H1 (cell line): ENCODE data around the gene ABI3. TPM values are rescaled to one million over a fixed set of nuclear protein-coding genes. Genes with fewer than 3 reads are reported as not detected.

Experiments
- CTCF ChIA-PET: fragments of 300-600 bp; sonication (Branson Sonifier 250); formaldehyde crosslinking; loops from one replicate; lab custom pipeline; 2021; ENCODE audit not compliant: partially characterized antibody; lab: Charles Lee
- POLR2A ChIA-PET: fragments of 300-600 bp; sonication (Branson Sonifier 250); formaldehyde crosslinking; loops from one replicate; lab custom pipeline; 2021; ENCODE audit warnings: inconsistent platforms; ENCODE audit not compliant: partially characterized antibody; lab: Charles Lee
- DNase-seq, 2 experiments: peaks; one replicate each; pipeline versions ENCODE4 v3.0.0 to v3.0.0-alpha.2; 2010 to 2022; ENCODE audit warnings: low spot score in 2 of 2, low read depth in 1 of 2, mixed read lengths in 1 of 2
- FAIRE-seq: peaks from 2 replicates; lab custom pipeline; 2011; peaks lifted over from hg19 to GRCh38; lab: Jason Lieb, UNC
- H2AFZ ChIP-seq: 2 replicates; pipeline ENCODE4 v1.8.1; 2012; ENCODE audit warnings: low read length, inconsistent platforms
- H2AK5ac ChIP-seq: 2 replicates; pipeline ENCODE4 v1.6.1; 2013; ENCODE audit warnings: low read depth, low read length
- H2BK120ac ChIP-seq: replicated peaks from 2 replicates; pipeline ENCODE3; 2013; ENCODE audit warnings: low read depth, low read length, inconsistent platforms
- H2BK12ac ChIP-seq: 2 replicates; pipeline ENCODE4 v1.6.1; 2013; ENCODE audit warnings: low read depth, low read length
- H2BK15ac ChIP-seq: 2 replicates; pipeline ENCODE4 v1.6.1; 2013; ENCODE audit warnings: low read length
- H2BK20ac ChIP-seq: 2 replicates; pipeline ENCODE4 v1.6.1; 2013; ENCODE audit warnings: low read length
- H2BK5ac ChIP-seq: 2 replicates; pipeline ENCODE4 v1.6.1; 2013; ENCODE audit warnings: low read depth, low read length
- H3K14ac ChIP-seq: 2 replicates; pipeline ENCODE4 v1.6.1; 2013; ENCODE audit warnings: inconsistent platforms; ENCODE audit not compliant: insufficient read length
- H3K18ac ChIP-seq: 2 replicates; pipeline ENCODE4 v1.6.1; 2013; ENCODE audit warnings: low read length; ENCODE audit errors: extremely low read depth
- H3K23ac ChIP-seq: 2 replicates; pipeline ENCODE4 v1.6.1; 2013; ENCODE audit warnings: inconsistent platforms; ENCODE audit not compliant: insufficient read length
- H3K23me2 ChIP-seq: 2 replicates; pipeline ENCODE4 v1.6.1; 2013; ENCODE audit warnings: low read depth, low read length
- H3K27ac ChIP-seq: 2 replicates; pipeline ENCODE4 v1.6.1; 2011; ENCODE audit warnings: low read depth, low read length, inconsistent platforms
- H3K27me3 ChIP-seq, 4 experiments: replicated peaks in 1 of 4; 1 replicate in 1 of 4; 2 replicates in 3 of 4; pipeline versions ENCODE4 v1.6.1 to v1.8.1; 2011 to 2013; ENCODE audit warnings: low read length in 3 of 4, mild to moderate bottlenecking in 3 of 4, inconsistent platforms in 2 of 4, mixed read lengths in 2 of 4, moderate library complexity in 1 of 4; ENCODE audit not compliant: control insufficient read depth in 3 of 4, insufficient read depth in 3 of 4; ENCODE audit errors: extremely low read depth in 1 of 4
- H3K36me3 ChIP-seq, 4 experiments: 2 replicates each; pipeline versions ENCODE4 v1.6.1 to v1.8.1; 2011 to 2013; ENCODE audit warnings: mild to moderate bottlenecking in 4 of 4, low read length in 3 of 4, moderate library complexity in 2 of 4, control low read depth in 1 of 4, inconsistent platforms in 1 of 4; ENCODE audit not compliant: insufficient read depth in 4 of 4, control insufficient read depth in 2 of 4
- H3K4ac ChIP-seq: replicated peaks from 2 replicates; pipeline ENCODE3; 2013; ENCODE audit warnings: low read length, low read depth, mixed read lengths, inconsistent platforms; ENCODE audit not compliant: insufficient read length
- H3K4me1 ChIP-seq, 4 experiments: replicated peaks in 1 of 4; 1 replicate in 1 of 4; 2 replicates in 3 of 4; pipeline versions ENCODE4 v1.6.1 to v1.8.1; 2011 to 2013; ENCODE audit warnings: low read length in 3 of 4, inconsistent platforms in 2 of 4, mixed read lengths in 1 of 4; ENCODE audit not compliant: insufficient read depth in 4 of 4, control insufficient read depth in 3 of 4
- H3K4me2 ChIP-seq, 2 experiments: 2 replicates each; pipeline versions ENCODE4 v1.6.1 to v1.8.1; 2011 to 2013; ENCODE audit warnings: low read depth in 2 of 2, low read length in 2 of 2, control low read depth in 1 of 2, inconsistent platforms in 1 of 2, mild to moderate bottlenecking in 1 of 2; ENCODE audit not compliant: insufficient read depth in 1 of 2
- H3K4me3 ChIP-seq, 4 experiments: fragments of 200-600, 300-600 bp in 1 of 4; sonication (generic), shearing (Covaris generic), sonication (Bioruptor Twin) in 1 of 4; 2 replicates each; pipeline versions ENCODE4 v1.5.1 to v1.8.1; 2011 to 2016; ENCODE audit warnings: low read length in 4 of 4, low read depth in 3 of 4, control low read depth in 2 of 4, inconsistent platforms in 2 of 4, mild to moderate bottlenecking in 2 of 4, mixed read lengths in 1 of 4, moderate library complexity in 1 of 4; ENCODE audit not compliant: insufficient read depth in 2 of 4; ENCODE audit errors: extremely low read depth in 1 of 4
- H3K56ac ChIP-seq: replicated peaks from 2 replicates; pipeline ENCODE3; 2013; ENCODE audit warnings: low read depth, mild to moderate bottlenecking, mixed read lengths, low read length, inconsistent platforms; ENCODE audit not compliant: insufficient read length
- H3K79me1 ChIP-seq: 2 replicates; pipeline ENCODE4 v1.6.1; 2013; ENCODE audit warnings: low read depth, low read length, control low read depth
- H3K79me2 ChIP-seq, 2 experiments: 2 replicates each; pipeline versions ENCODE4 v1.6.1 to v1.8.1; 2012 to 2013; ENCODE audit warnings: low read length in 2 of 2, mild to moderate bottlenecking in 2 of 2, inconsistent platforms in 1 of 2; ENCODE audit not compliant: insufficient read depth in 2 of 2, control insufficient read depth in 1 of 2
- H3K9ac ChIP-seq, 4 experiments: replicated peaks in 1 of 4; 1 replicate in 1 of 4; 2 replicates in 3 of 4; pipeline versions ENCODE4 v1.6.1 to v1.8.1; 2011 to 2013; ENCODE audit warnings: low read depth in 3 of 4, low read length in 3 of 4, control low read depth in 2 of 4, mild to moderate bottlenecking in 2 of 4, moderate library complexity in 2 of 4, inconsistent platforms in 1 of 4; ENCODE audit errors: extremely low read depth in 1 of 4
- H3K9me3 ChIP-seq, 2 experiments: 2 replicates each; pipeline versions ENCODE4 v1.6.1 to v1.8.1; 2012 to 2013; ENCODE audit warnings: mild to moderate bottlenecking in 2 of 2, moderate library complexity in 2 of 2, control low read depth in 1 of 2, inconsistent platforms in 1 of 2, low read depth in 1 of 2, low read length in 1 of 2, mixed read lengths in 1 of 2; ENCODE audit not compliant: insufficient read depth in 2 of 2
- H4K20me1 ChIP-seq, 2 experiments: replicated peaks in 1 of 2; 2 replicates each; pipeline versions ENCODE3 to v1.8.1; 2011 to 2013; ENCODE audit warnings: inconsistent platforms in 2 of 2, low read length in 2 of 2, mild to moderate bottlenecking in 1 of 2; ENCODE audit not compliant: insufficient read depth in 2 of 2, control insufficient read depth in 1 of 2
- H4K5ac ChIP-seq: 2 replicates; pipeline ENCODE4 v1.6.1; 2013; ENCODE audit warnings: low read length, low read depth, mixed read lengths, inconsistent platforms; ENCODE audit not compliant: insufficient read length
- H4K8ac ChIP-seq: 2 replicates; pipeline ENCODE4 v1.8.0; 2013; ENCODE audit warnings: mild to moderate bottlenecking, moderate library complexity, low read length, inconsistent platforms; ENCODE audit not compliant: insufficient read depth; ENCODE audit errors: extremely low read depth
- H4K91ac ChIP-seq: replicated peaks from 2 replicates; pipeline ENCODE3; 2013; ENCODE audit warnings: low read length, mixed read lengths, inconsistent platforms; ENCODE audit not compliant: insufficient read length
- BRCA1 ChIP-seq: IDR thresholded peaks from 2 replicates; pipeline ENCODE4 v1.6.1; 2012; ENCODE audit warnings: low read depth, low read length, improper control_type of control experiment
- CHD1 ChIP-seq: IDR thresholded peaks from 2 replicates; pipeline ENCODE4 v1.6.1; 2012; ENCODE audit warnings: low read depth, low read length, improper control_type of control experiment
- CHD2 ChIP-seq: IDR thresholded peaks from 2 replicates; pipeline ENCODE4 v1.6.1; 2012; ENCODE audit warnings: low read length, improper control_type of control experiment
- FOSL1 ChIP-seq: IDR thresholded peaks from 2 replicates; pipeline ENCODE4 v1.6.1; 2011; ENCODE audit warnings: mild to moderate bottlenecking, low read depth, low read length, moderate library complexity; ENCODE audit not compliant: insufficient read depth
- GABPA ChIP-seq: IDR thresholded peaks from 2 replicates; pipeline ENCODE4 v1.6.1; 2011; ENCODE audit warnings: mild to moderate bottlenecking, low read length, moderate library complexity, borderline replicate concordance; ENCODE audit not compliant: insufficient read depth
- GTF2F1 ChIP-seq: IDR thresholded peaks from 2 replicates; pipeline ENCODE4 v1.6.1; 2012; ENCODE audit warnings: low read depth, low read length, improper control_type of control experiment, borderline replicate concordance
- HDAC6 ChIP-seq: IDR thresholded peaks from one replicate; pipeline ENCODE4 v1.7.1; 2012; ENCODE audit warnings: low read depth, mild to moderate bottlenecking, inconsistent platforms, low read length, moderate library complexity
- KDM5A ChIP-seq: fragments of 200-600 bp; IDR thresholded peaks from 2 replicates; pipeline ENCODE4 v1.7.1; 2012; ENCODE audit warnings: mild to moderate bottlenecking, low read length, inconsistent platforms, mixed read lengths
- PHF8 ChIP-seq: fragments of 200-600 bp; sonication (generic); conservative IDR thresholded peaks from 2 replicates; pipeline ENCODE4 v1.7.1; 2012; ENCODE audit warnings: low read depth, mild to moderate bottlenecking, inconsistent platforms, low read length, moderate library complexity
- POLR2A ChIP-seq, 2 experiments: IDR thresholded peaks; 1 replicate in 1 of 2; 2 replicates in 1 of 2; pipeline ENCODE4 v1.6.1; 2011; ENCODE audit warnings: low read depth in 2 of 2, low read length in 2 of 2, mild to moderate bottlenecking in 2 of 2; ENCODE audit errors: control extremely low read depth in 1 of 2
- SIN3A ChIP-seq, 2 experiments: IDR thresholded peaks in 1 of 2; conservative IDR thresholded peaks in 1 of 2; 2 replicates each; pipeline ENCODE4 v1.6.1; 2011 to 2012; ENCODE audit warnings: low read length in 2 of 2, improper control_type of control experiment in 1 of 2, low read depth in 1 of 2, mild to moderate bottlenecking in 1 of 2
- SRF ChIP-seq: IDR thresholded peaks from 2 replicates; pipeline ENCODE4 v1.6.1; 2011; ENCODE audit warnings: mild to moderate bottlenecking, low read depth, low read length, moderate library complexity
- SUZ12 ChIP-seq: fragments of 200-600 bp; sonication (generic); IDR thresholded peaks from 2 replicates; pipeline ENCODE4 v1.6.1; 2012; ENCODE audit warnings: mild to moderate bottlenecking, inconsistent platforms, low read length, moderate library complexity, mixed read lengths
- TAF1 ChIP-seq: IDR thresholded peaks from 2 replicates; pipeline ENCODE4 v1.6.1; 2011; ENCODE audit warnings: mild to moderate bottlenecking, low read depth, low read length
- TCF12 ChIP-seq: IDR thresholded peaks from 2 replicates; pipeline ENCODE4 v1.6.1; 2011; ENCODE audit warnings: low read depth, mild to moderate bottlenecking, low read length
- YY1 ChIP-seq: IDR thresholded peaks from 2 replicates; pipeline ENCODE4 v1.6.1; 2011; ENCODE audit warnings: low read depth, mild to moderate bottlenecking, low read length
- WGBS, 2 experiments: shearing (Covaris generic) in 1 of 2; methylation state at CpG; one replicate each; pipeline versions ENCODE4 v1.1.6 to v1.1.7; 2013 to 2015; ENCODE audit warnings: low lambda C conversion rate in 2 of 2, mixed read lengths in 2 of 2, inconsistent platforms in 1 of 2, low coverage in 1 of 2, missing lambda C conversion rate in 1 of 2; ENCODE audit not compliant: insufficient replicate concordance in 2 of 2, insufficient coverage in 1 of 2, insufficient read length in 1 of 2; ENCODE audit errors: extremely low coverage in 1 of 2, missing lambda C conversion rate in 1 of 2; 5-methylcytosine and 5-hydroxymethylcytosine counted together
- polyA plus RNA-seq, 7 experiments: library from polyadenylated mRNA; depleted of rRNA in 3 of 7; stranded (reverse) in 5 of 7; unstranded in 2 of 7; fragments of >200 nt in 5 of 7; fragments of 200-250 nt in 2 of 7; gene quantifications; 1 replicate in 5 of 7; 2 replicates in 1 of 7; 4 replicates in 1 of 7; pipeline versions ENCODE4 v1.2.1 to v1.2.3, GENCODE V29; 2011 to 2013; ENCODE audit warnings: missing spikeins in 2 of 7, mixed read lengths in 2 of 7
- total RNA-seq: library from RNA; stranded (reverse); fragmentation: NEBNext Ultra II Directional; extraction: Animal tissue kit (Norgen Biotek cat#: 25700); gene quantifications from 2 replicates; pipeline ENCODE4 v1.2.1, GENCODE V29; 2021

The ABI3 gene
- total and polyA plus RNA-seq, 2 of the 8 experiments (the other 6 are each of a cell fraction or from before 2014, with no cell fraction given) = 1.3 to 2.5 TPM

- H2BK20ac ChIP-seq = no peak overlapping the region
- no peak overlapping the region for H2BK12ac ChIP-seq
- H3K79me1 ChIP-seq = no peaks in the 10 kb centered on the region
- no peaks in the 10 kb centered on the region for H3K36me3 ChIP-seq
- H3K4me1 ChIP-seq = peaks cover 0 to under 1% (median 0%) of the 10 kb centered on the region in 4 experiments; a peak in 3 of 7 replicates
- WGBS, 2 experiments = 95% methylated on average over 2 of the region's 2 CpGs; no CpG with 5 or more reads in 1 of the 2 experiments
- no peak overlapping the region for H3K18ac ChIP-seq
- H3K9me3 ChIP-seq = no peaks in the 10 kb centered on the region
- no peak for TF ChIP-seq TAF1
- no peak for TF ChIP-seq KDM5A
- TF ChIP-seq SUZ12 = no peak
- no peak for TF ChIP-seq GABPA
- TF ChIP-seq SRF = no peak
- no peak for TF ChIP-seq CHD1
- no peak for TF ChIP-seq POLR2A (IDR thresholded peaks at IDR 0.05; ENCODE audit: control extremely low read depth in 1 of 2, low read depth in 2 of 2, low read length in 2 of 2)
- TF ChIP-seq CHD2 = no peak
- no peak for TF ChIP-seq PHF8
- no peak for TF ChIP-seq BRCA1
- TF ChIP-seq GTF2F1 = no peak
- TF ChIP-seq SIN3A (conservative IDR thresholded peaks at IDR 0.05 in 1 of 2, IDR thresholded peaks at IDR 0.05 in 1 of 2; ENCODE audit: low read depth in 1 of 2, low read length in 2 of 2) = no peak
- TF ChIP-seq TCF12 = no peak
- TF ChIP-seq YY1 = no peak
- TF ChIP-seq HDAC6 = no peak
- no peak for TF ChIP-seq FOSL1
- H4K20me1 ChIP-seq = no peaks in the 10 kb centered on the region
- no peak overlapping the region for H3K23ac ChIP-seq
- FAIRE-seq (no peak), DNase-seq (no peak)
- H3K4ac ChIP-seq = no peak overlapping the region
- H3K79me2 ChIP-seq = no peaks in the 10 kb centered on the region
- H2BK120ac ChIP-seq = no peak overlapping the region
- no peak overlapping the region for H4K5ac ChIP-seq
- no peak overlapping the region for H2AK5ac ChIP-seq
- H3K4me3 ChIP-seq = no peak overlapping the region
- no peak overlapping the region for H2AFZ ChIP-seq
- H3K4me2 ChIP-seq = no peak overlapping the region
- peaks cover 0 to 3% (median 0%) of the 10 kb centered on the region in 4 experiments; a peak in 2 of 7 replicates for H3K27me3 ChIP-seq
- H4K8ac ChIP-seq = no peak overlapping the region
- no peak overlapping the region for H3K14ac ChIP-seq
- no peak overlapping the region for H3K56ac ChIP-seq
- H4K91ac ChIP-seq = no peak overlapping the region
- no peaks in the 10 kb centered on the region for H3K23me2 ChIP-seq
- no peak overlapping the region for H2BK15ac ChIP-seq
- H3K9ac ChIP-seq = no peak overlapping the region
- no peak overlapping the region for H3K27ac ChIP-seq
- H2BK5ac ChIP-seq = no peak overlapping the region
- ChIA-PET POLR2A (interaction anchor here (0.9 to 1.2 kb wide), 3 partner anchors 8 to 207 kb away, joined by 3 to 4 read pairs (median 3); partner anchors contain the start of gene IGF2BP1), CTCF (interaction anchor here (0.9 to 2.0 kb wide), 5 partner anchors 11 to 50 kb away, joined by 3 to 5 read pairs (median 3); no protein-coding TSS in a partner anchor)
These were observed 6.0 kb upstream of the ABI3 start for GRCh38 chr17:49204516-49204915.
